Testis (tissue), 3 donors: Measurements from ENCODE around the gene RHOD. TPM values are rescaled to one million over a fixed set of nuclear protein-coding genes. Genes with fewer than 3 reads are reported as not detected.

Source experiments
- DNase-seq: peaks from one replicate; pipeline ENCODE4 v3.0.0-alpha.2; 2019
- H3K27ac ChIP-seq, 2 donors: fragments of 200-600 bp; sonication (generic); one replicate each; pipeline ENCODE4 v1.5.1; 2019
- H3K27me3 ChIP-seq: fragments of 200-600 bp; sonication (generic); one replicate; pipeline ENCODE4 v1.5.1; 2019
- H3K36me3 ChIP-seq: fragments of 200-600 bp; sonication (generic); one replicate; pipeline ENCODE4 v1.5.1; 2017; ENCODE audit warnings: low read depth; ENCODE audit errors: missing control alignments
- H3K4me1 ChIP-seq: fragments of 200-600 bp; sonication (generic); one replicate; pipeline ENCODE4 v1.5.1; 2019
- H3K4me3 ChIP-seq, 2 donors: fragments of 200-600 bp; sonication (generic); one replicate each; pipeline ENCODE4 v1.5.1; 2017 to 2019
- H3K9me3 ChIP-seq: fragments of 200-600 bp; sonication (generic); one replicate; pipeline ENCODE4 v1.5.1; 2017
- POLR2A ChIP-seq: fragments of 450-650 bp; IDR thresholded peaks from one replicate; pipeline ENCODE4 v1.6.1; 2017; ENCODE audit warnings: antibody characterized with exemption, mild to moderate bottlenecking, moderate library complexity
- WGBS, 2 donors: methylation state at CpG; one replicate each; pipeline ENCODE4 v1.1.5; 2018; 5-methylcytosine and 5-hydroxymethylcytosine counted together
- intact Hi-C: fragments of 100-400 bp; cut with DNase I; formaldehyde crosslinking; loops from one replicate; pipeline ENCODE4 v1.15.1; 2023; ENCODE audit warnings: low total_unique reads
- polyA plus RNA-seq: library from polyadenylated mRNA; stranded (reverse); fragments of 350-450 nt; fragmentation: Illumina TruSeq; extraction: RNeasy Lipid Tissue Mini Kit (QIAGEN cat#74804); gene quantifications from one replicate; pipeline ENCODE4 v1.2.3, GENCODE V29; 2014; ENCODE audit warnings: low read depth, low replicate concordance; ENCODE audit not compliant: insufficient read depth
- total RNA-seq, 2 donors: library from RNA; depleted of rRNA; stranded (reverse); fragments of >200 nt; gene quantifications; one replicate each; pipeline ENCODE4 v1.2.3, GENCODE V29; 2016
- TF ChIP-seq, protein P1 (sequence below), 3 experiments: fragments of 450-650 bp in 2 of 3; fragments of 200-600 bp in 1 of 3; sonication (generic) in 1 of 3; IDR thresholded peaks; one replicate each; pipeline ENCODE4 v1.5.1; 2016 to 2019; ENCODE audit warnings: antibody characterized with exemption in 3 of 3, mild to moderate bottlenecking in 2 of 3, moderate library complexity in 1 of 3

The RHOD gene
- total and polyA plus RNA-seq, 3 donors from 2014 or later: 10.6 to 13.9 (median 11.1) TPM

DNA sequence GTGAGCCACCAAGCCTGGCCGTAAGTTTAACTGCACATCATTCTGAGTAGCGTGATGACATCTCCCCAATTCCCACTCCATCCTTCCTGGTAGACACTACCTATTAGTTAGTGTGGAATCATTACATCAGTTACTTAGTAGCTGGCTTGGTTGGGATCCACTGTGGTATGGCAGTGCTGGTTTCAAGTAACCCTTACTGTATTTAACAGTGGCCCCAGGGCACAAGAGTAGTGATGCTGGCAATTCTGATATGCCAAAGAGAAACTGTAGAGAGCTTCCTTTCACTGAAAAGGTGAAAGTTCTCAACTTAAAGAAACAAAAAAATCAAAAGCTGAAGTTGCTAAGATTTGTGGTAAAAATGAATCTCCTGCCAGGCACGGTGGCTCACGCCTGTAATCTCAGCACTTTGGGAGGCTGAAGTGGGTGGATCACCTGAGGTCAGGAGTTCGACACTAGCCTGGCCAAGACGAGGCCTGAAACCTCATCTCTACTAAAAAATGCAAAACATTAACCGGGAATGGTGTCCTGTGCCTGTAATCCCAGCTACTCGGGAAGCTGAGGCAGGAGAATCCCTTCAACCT is 27.2 kb downstream of the RHOD start:
- Histone ChIP-seq H3K36me3 (no peaks in the 10 kb centered on the region), H3K27me3 (no peaks in the 10 kb centered on the region), H3K27ac (no peak overlapping the region), H3K4me1 (no peaks in the 10 kb centered on the region), H3K4me3 (no peak overlapping the region), H3K9me3 (no peaks in the 10 kb centered on the region)
- WGBS, 2 donors: 90 to 92% methylated on average over 8 of the region's 8 CpGs
- TF ChIP-seq POLR2A: no peak
- TF ChIP-seq, protein P1, sequence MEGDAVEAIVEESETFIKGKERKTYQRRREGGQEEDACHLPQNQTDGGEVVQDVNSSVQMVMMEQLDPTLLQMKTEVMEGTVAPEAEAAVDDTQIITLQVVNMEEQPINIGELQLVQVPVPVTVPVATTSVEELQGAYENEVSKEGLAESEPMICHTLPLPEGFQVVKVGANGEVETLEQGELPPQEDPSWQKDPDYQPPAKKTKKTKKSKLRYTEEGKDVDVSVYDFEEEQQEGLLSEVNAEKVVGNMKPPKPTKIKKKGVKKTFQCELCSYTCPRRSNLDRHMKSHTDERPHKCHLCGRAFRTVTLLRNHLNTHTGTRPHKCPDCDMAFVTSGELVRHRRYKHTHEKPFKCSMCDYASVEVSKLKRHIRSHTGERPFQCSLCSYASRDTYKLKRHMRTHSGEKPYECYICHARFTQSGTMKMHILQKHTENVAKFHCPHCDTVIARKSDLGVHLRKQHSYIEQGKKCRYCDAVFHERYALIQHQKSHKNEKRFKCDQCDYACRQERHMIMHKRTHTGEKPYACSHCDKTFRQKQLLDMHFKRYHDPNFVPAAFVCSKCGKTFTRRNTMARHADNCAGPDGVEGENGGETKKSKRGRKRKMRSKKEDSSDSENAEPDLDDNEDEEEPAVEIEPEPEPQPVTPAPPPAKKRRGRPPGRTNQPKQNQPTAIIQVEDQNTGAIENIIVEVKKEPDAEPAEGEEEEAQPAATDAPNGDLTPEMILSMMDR (IDR thresholded peaks at IDR 0.05): no peak
- DNase-seq: no peak
- intact Hi-C loops: no loop called here

DNA sequence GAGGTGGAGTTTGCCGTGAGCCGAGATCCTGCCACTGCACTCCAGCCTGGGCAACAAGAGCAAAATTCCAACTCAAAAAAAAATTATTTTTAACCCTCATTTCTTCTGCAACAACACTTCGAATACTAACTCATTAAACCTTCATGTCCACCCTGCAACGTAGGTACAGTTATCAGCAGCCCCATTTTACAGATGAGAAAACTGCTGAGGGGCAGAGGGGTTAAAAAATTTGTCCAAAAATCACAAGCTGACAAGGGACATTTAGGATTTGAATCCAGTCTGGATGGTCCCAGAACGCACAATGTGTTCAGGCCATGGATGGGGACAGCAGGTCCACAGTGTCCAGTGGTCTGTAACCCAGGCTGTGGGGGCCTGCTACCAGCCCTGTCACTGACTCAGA is 29.0 kb downstream of the RHOD start:
- no peak overlapping the region for H3K4me3 ChIP-seq
- TF ChIP-seq, protein P1 (IDR thresholded peaks at IDR 0.05): no peak
- no peak for TF ChIP-seq POLR2A
- no peaks in the 10 kb centered on the region for H3K9me3 ChIP-seq
- WGBS, 2 donors: 91 to 96% methylated on average over 4 to 5 of the region's 5 CpGs
- H3K27me3 ChIP-seq: no peaks in the 10 kb centered on the region
- no peak for DNase-seq
- H3K27ac ChIP-seq: no peak overlapping the region
- H3K36me3 ChIP-seq: no peaks in the 10 kb centered on the region
- H3K4me1 ChIP-seq: no peaks in the 10 kb centered on the region
- intact Hi-C loops: no loop called here

DNA sequence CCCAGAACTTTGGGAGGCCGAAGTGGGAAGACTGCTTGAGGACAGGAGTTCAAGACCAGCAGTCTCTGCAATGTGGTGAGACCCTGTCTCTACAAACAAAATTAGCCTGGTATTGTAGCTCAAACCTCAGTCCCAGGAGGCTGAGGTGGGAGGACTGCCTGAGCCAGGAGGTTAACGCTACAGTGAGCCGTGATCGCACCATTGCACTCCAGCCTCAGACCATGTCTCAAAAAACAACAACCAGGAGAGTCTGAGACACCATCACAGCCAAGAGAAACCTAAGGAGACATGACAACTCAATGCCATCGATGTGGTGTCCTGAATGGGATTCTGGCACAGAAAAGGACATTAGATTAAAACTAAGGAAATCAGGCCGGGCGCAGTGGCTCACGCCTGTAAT is 34.1 kb downstream of the RHOD start:
- no peaks in the 10 kb centered on the region for H3K36me3 ChIP-seq
- no peak for TF ChIP-seq POLR2A
- TF ChIP-seq, protein P1 (IDR thresholded peaks at IDR 0.05): no peak
- 87 to 93% methylated on average over 8 of the region's 8 CpGs for WGBS, 2 donors

DNA sequence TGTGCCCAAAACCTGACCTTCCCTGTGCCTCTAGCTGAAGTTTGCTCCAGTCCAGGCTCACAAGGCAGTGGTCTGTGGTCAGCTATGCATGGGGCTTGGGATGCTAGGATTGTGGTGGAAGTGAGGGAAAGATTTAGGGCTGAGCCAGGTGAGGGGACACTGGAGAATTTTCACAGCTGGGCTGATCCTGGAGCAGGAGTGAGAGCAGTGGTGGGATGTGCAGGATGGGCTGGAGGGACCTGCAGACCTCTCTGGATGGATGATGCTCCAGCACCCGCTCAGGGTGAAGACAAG is 38.5 kb downstream of the RHOD start:
- intact Hi-C loops: no loop called here
- Histone ChIP-seq H3K4me1 (no peaks in the 10 kb centered on the region), H3K9me3 (no peaks in the 10 kb centered on the region), H3K27ac (no peak overlapping the region), H3K27me3 (no peaks in the 10 kb centered on the region), H3K4me3 (no peak overlapping the region), H3K36me3 (no peaks in the 10 kb centered on the region)
- 60 to 100% methylated on average over 1 of the region's 1 CpG for WGBS, 2 donors
- no peak for DNase-seq
- TF ChIP-seq, protein P1 (IDR thresholded peaks at IDR 0.05): no peak
- TF ChIP-seq POLR2A: no peak

More for the DNA sequence above, 34.1 kb downstream of the RHOD start:
- H3K27me3 ChIP-seq: no peaks in the 10 kb centered on the region
- H3K27ac ChIP-seq: no peak overlapping the region
- intact Hi-C loops: no loop called here
- no peaks in the 10 kb centered on the region for H3K4me1 ChIP-seq
- no peak for DNase-seq
- no peak overlapping the region for H3K4me3 ChIP-seq
- H3K9me3 ChIP-seq: no peaks in the 10 kb centered on the region

DNA sequence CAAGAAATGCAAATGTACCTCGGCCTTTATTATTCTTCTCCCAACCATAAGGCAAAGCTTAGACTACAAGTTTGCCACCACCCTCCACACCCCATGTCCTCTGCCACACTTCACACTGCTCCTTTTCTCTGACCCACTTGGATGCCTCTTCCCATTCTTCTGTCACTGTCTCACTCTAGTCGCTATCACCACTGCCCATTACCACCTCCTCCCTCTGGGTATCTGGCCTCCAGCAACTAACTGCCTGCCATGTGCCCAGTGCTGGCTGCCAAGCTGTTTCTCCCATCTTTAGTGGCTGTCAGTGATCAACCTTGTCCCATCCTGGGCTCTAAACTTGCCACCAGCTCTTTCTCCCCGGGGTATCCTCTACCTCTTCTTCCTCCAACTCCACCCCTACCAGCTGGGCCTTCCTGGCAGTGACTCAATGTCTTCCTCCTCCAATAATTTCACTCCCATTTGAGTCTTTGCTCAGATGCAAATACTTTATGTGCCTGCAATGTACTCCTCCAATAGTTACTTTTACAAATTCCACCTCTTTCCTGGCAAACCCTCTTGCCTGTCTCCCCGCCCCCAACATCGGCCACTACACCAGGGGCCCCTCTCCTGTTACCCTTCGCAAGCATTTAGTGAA is 42.3 kb downstream of the RHOD start:
- 73 to 80% methylated on average over 6 of the region's 6 CpGs for WGBS, 2 donors
- intact Hi-C loops: no loop called here
- Histone ChIP-seq H3K4me1 (no peaks in the 10 kb centered on the region), H3K27ac (no peak overlapping the region), H3K9me3 (no peaks in the 10 kb centered on the region), H3K27me3 (no peaks in the 10 kb centered on the region), H3K36me3 (no peaks in the 10 kb centered on the region), H3K4me3 (no peak overlapping the region)
- TF ChIP-seq, protein P1 (IDR thresholded peaks at IDR 0.05): no peak
- no peak for TF ChIP-seq POLR2A
- no peak for DNase-seq
